Islet of Langerhans (tissue), 1 donor: ENCODE measurements around the gene QPRT.
"Not testable (repeated sequence)": the region's sequence is repeated elsewhere in the genome, so short reads cannot be mapped to it uniquely, and the experiment has no call there.

Source experiments
- FAIRE-seq: peaks from one replicate; lab custom pipeline; 2011; peaks lifted over from hg19 to GRCh38; lab: Jason Lieb, UNC

QPRT gene

DNA sequence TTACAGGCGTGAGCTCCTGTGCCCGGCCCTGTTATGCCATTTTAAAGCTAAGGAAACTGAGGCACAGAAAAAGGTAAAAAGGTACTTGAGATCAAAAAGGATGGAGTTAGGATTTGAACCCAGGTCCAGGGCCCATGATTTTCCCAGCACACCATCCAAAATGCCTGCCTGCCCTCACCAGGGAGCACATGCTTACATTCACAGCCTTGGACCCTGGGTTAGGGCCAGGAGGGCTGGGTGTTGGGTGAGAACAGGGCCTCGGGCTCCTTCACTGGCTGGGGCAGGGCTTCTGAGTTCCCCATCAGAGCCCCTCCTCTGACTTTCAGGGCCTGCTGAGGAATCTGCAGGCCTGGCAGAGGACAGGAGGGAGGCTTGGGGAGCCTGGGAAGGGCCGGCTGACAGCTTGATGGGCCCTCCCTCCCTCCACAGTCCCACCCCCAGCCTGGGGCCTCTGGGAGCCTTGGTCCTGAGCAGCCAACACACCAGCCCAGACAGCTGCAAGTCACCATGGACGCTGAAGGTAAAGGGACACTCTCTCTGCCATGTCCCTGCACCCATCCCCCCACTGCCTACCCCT lies at the start of gene QPRT:
QPRT (plus strand) TSS at position 490 of the 577 bp plus-strand sequence; CDS start at position 508, 18 bp downstream.
- no peak for FAIRE-seq

DNA sequence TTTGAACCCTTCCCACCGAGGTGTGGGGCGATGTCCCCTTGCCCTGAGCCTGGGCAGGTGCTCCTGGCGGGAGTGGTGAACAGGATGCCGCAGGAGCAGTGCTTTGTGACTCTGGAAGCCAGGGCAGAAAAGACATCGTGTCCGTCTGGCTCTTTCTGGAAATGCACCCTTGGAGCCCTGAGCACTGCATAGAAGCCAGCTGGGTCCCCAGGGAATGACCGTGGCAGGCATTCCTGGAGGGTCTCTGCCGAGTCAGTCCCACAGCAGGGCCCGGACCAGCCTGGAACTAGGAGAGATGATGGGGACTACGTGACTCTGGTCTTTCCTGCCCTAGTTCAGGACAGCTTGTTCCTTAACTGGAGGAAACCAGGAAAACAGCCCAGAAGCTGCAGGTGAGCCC lies 49.7 kb upstream of the QPRT start:
- not testable (repeated sequence) for FAIRE-seq

DNA sequence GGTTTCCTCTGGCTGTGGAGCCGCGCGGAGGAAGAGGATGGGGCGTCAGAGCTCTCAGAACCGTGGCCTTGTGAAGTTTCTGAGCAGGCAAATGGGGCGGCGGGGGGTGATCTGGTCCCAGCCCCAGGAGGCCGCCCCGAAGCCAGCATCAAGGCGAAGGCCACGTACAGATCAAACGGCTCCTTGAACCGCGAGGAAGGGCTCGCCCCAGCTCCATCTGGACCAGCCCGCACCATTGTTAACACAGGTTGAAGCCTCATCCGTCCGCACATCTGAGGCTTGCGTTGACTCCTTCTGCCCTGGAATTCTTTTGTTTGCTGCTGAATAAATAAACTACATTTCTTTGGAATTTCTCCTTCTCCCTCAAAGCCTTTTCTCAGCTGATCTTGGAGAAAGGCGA lies 47.3 kb upstream of the QPRT start:
- FAIRE-seq, result not testable (repeated sequence)

DNA sequence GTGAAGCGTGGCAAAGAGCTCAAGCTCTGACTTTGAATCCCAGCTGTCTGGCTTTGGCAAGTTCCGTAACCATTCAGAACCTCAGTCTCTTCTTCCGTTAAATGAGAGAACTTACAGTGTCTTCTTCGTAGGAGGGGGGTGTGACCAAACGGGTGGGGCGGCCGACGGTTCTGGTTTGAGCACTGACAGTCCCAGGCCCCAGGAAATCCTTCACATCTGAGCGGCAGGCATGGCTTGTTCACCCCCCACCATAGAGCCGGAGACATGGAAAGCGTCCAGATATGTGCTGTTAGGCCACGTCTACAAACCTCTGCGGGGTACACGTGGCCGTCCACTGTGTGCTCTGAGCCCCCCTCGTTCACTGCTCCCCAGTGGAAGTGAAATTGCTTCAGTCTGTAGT lies 43.1 kb upstream of the QPRT start:
- FAIRE-seq, result not testable (repeated sequence)

DNA sequence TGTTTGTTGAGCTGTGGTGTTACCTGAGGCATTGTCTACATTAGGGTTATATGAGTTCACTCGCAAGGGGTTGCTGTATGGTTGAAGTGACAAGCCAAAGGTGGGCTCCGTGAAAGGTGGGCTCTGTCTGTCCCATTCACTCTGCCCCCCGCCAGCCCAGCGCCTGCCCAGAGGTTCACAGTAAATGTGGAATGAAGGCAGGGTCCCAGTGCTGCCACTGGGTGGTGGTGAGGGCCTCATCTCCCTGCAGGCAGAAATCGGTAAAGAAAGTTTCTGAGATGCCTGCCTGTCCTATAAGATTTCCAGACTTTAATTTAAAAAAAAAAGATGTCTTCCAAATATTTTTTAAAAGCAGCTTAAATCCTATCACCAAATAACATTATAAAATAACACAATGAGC lies 42.6 kb upstream of the QPRT start:
- not testable (repeated sequence) for FAIRE-seq

- FAIRE-seq, result not testable (repeated sequence)
These were observed 40.2 kb upstream of the QPRT start for GRCh38 chr16:29638751-29639150.

DNA sequence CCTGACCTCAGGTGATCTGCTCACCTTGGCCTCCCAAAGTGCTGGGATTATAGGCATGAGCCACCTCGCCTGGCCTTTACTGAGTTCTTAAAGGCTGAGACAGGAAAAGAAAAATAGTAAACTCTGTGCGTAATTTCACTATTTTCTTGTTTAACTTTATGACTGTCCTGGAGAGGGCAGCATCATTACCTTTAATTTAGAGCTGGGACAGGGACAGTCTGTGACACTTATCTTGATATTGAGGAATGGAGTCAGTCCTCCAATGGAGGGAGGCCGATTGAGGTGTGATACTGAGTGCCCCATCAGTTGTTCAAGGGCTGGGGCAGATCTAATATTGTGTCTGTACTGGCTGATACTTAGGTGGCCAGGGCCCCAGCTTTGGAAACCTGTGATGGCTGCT lies 37.4 kb upstream of the QPRT start:
- FAIRE-seq, result no peak

- no peak for FAIRE-seq
These were observed 35.4 kb upstream of the QPRT start for GRCh38 chr16:29643596-29643995.

- no peak for FAIRE-seq
These were observed 34.6 kb upstream of the QPRT start for GRCh38 chr16:29644338-29644857.

DNA sequence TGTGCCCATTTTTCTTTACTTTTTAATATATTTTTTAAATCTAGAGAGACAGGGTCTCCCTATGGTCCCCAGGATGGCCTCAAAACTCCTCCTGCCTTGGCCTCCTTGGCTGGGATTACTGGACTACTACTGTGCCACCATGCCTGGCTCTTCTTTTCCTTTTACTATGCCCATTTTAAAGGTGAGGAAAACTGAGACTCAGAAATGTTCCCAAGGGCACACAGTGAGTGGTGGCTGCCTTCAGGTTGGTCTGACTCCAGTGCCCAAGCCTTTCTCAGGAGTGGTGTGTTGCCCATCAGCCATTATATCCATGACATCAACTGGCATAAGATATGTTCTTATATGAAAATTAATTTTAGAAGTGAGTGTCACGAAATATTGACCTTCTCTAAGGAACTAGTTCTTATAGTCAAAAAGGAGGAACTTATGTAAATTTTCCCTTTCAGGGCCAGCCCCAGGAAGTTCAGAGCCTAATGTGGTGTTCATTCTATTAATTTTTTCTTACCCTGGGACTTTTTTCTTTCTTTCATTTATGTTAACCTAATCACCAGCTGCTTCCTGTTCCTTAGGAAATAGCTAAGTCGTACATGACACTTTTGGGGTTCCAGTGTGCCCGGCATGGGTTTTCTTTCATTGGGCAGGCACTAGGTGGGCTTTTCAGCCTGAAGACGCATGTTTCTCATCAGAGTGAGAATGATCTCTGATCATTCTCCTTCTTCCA lies 33.8 kb upstream of the QPRT start:
- FAIRE-seq, result no peak

DNA sequence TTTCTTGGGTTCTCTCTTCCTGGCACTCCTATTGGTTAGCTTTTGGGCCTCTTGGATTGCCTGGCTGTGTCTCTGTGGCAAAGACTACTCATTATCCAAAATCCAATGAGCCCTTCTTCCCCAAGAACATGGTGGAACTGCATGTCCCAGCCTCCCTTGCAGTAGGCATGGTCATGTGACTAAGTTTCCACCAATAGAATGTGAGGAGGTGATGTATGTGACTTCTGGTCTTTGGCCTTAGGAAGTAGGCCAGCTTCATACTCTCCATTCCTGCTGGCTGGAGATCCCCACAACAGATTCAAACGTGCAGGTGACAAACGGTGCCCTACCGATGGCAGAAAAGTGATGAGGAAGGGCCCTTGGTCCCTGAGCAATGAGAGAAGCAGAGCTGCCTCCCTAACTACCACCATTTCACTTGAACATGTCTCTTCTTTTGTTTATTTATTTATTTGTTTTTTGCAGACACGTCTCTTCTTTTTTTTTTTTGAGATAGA lies 33.2 kb upstream of the QPRT start:
- FAIRE-seq, result no peak

DNA sequence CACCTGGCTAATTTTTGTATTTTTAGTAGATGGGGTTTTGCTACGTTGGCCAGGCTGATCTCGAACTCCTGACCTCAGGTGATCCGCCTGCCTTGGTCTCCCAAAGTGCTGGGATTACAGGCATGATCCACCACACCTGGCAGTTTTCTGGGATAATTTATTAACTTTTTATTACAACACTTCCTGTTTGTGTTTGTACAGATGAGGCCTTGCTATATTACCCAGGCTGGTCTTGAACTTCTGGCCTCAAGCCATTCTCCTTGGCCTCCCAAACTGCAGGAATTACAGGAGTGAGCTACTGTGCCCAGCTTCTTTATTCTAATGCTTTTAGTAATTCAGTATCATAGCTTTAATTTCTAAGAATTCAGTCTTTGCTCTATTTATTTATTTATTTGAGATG lies 32.0 kb upstream of the QPRT start:
- FAIRE-seq, result no peak

DNA sequence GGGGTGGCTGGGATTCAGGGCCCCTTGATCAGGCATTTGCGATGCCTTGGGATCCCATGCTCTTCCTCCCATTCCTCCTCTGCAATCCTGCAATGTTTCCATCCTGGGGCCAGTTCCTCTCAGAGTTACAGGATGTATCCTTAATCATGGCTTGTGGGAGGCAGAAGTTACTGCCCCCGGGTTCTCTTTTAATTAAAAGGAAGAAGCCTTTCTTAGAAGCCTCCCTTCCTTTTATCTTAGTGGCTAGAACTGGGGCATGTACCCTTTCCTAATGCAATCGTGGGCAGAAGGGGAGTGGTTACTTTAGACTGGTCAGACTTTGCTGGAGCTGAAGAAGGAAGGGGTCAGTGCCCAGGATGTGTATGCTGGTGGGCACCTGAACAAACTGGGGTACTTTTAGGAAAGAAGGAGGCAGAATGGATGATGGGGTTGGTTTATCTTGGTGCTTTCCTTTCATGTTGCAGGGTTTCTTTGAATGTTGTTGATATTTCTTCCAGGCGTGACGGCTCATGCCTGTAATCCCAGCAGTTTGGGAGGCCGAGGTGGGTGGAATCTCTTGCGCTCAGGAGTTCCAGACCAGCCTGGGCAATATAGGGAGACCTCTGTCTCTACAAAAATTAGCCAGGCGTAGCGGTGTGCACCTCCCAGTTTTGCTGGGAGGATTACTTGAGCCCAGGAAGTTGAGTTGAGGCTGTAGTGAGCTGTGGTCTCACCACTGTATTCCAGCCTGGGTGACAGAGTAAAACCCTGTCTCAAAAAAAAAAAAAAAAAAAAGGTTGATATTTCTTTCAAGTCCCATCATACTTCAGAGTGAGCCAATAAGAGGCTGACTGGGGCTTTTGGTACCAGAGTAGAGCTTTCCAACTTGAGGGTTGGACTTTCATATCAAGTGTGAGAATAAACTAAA lies 29.1 kb upstream of the QPRT start:
- no peak for FAIRE-seq

- FAIRE-seq, result no peak
These were observed 28.2 kb upstream of the QPRT start for GRCh38 chr16:29650771-29651170.

DNA sequence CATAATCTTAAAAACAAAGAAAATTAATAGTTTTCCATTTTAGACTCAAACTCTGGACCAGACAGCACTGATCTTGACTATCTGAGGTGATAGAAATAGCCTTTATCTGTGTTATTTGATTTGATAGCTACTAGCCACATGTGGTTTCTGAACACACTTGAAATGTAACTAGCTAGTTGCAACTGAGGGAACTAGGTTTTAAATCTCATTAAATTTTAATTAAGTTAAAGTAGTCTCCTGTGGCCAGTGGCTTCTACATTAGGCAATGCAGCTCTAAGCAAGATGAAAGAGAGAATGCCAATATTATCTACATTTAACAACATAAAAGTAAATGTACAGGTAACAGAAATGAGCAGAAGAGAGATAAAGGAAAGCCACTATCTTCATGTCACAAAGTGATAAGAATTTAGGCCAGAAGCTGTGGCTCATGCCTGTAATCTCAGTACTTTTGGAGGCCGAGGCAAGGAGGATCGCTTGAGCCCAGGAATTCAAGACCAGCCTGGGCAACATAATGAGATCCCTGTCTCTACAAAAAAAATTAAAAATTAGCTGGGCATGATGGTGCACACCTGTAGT lies 27.1 kb upstream of the QPRT start:
- FAIRE-seq, result no peak

- FAIRE-seq, result no peak
These were observed 25.5 kb upstream of the QPRT start for GRCh38 chr16:29653471-29653870.

GRCh38 chr16:29653890-29654289 lies 25.1 kb upstream of the QPRT start:
- FAIRE-seq, result not testable (repeated sequence)

GRCh38 chr16:29656688-29657523 lies 22.1 kb upstream of the QPRT start:
- no peak for FAIRE-seq

GRCh38 chr16:29658705-29659104 lies 20.3 kb upstream of the QPRT start:
- no peak for FAIRE-seq

DNA sequence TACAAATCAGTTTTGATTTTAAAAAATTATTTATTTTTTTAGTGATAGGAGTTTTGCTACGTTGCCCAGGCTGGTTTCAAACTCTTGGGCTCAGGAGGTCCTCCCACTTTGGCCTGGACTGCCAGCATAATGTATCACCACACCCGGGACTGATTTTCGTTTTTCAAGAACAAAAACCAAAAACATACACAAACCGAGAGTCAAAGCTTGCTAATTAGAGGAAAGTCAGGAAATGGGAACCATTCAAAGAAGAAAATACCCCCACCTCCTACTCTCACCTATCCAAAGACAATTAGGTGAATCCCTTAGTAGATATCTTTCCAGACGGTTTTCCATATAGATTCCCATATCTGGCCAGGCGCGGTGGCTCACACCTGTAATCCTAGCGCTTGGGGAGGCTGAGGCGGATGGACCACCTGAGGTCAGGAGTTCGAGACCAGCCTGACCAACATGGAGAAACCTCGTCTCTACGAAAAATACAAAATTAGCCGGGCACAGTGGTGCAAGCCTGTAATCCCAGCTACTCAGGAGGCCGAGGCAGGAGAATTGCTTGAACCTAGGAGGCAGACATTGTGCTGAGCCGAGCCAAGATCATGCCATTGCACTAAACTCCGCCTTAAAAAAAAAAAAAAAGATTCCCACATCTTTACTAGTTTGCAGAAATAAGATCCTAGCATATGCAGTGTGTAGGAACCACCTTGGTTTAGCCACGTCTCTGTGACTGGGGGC lies 16.8 kb upstream of the QPRT start:
- no peak for FAIRE-seq

- FAIRE-seq, result no peak
These were observed 16.3 kb upstream of the QPRT start for GRCh38 chr16:29662729-29663015.
